Gastroesophageal sphincter (tissue), 4 donors: ENCODE results near the gene LONP2. TPM values are rescaled to one million over a fixed set of nuclear protein-coding genes. Genes with fewer than 3 reads are reported as not detected.
"Not testable (repeated sequence)": the region's sequence is repeated elsewhere in the genome, so short reads cannot be mapped to it uniquely, and the experiment has no call there.

Source experiments
- ATAC-seq: fragments of 150-250 bp; one replicate; pipeline ENCODE4 v1.9.1; 2016; ENCODE audit warnings: mild to moderate bottlenecking, moderate library complexity
- H3K27ac ChIP-seq, 4 donors: fragments of 200-600 bp; sonication (generic) in 3 of 4; 1 replicate in 3 of 4; 2 replicates in 1 of 4; pipeline ENCODE4 v1.5.1; 2016 to 2019
- H3K27me3 ChIP-seq: fragments of 200-600 bp; sonication (generic); one replicate; pipeline ENCODE4 v1.5.1; 2019
- H3K36me3 ChIP-seq, 2 donors: fragments of 200-600 bp; sonication (generic); one replicate each; pipeline ENCODE4 v1.5.1; 2019; ENCODE audit warnings: control low read depth in 1 of 2
- H3K4me1 ChIP-seq, 3 donors: fragments of 200-600 bp; sonication (generic); 1 replicate in 2 of 3; 2 replicates in 1 of 3; pipeline ENCODE4 v1.5.1; 2016 to 2019; ENCODE audit warnings: control low read depth in 2 of 3
- H3K4me3 ChIP-seq, 2 donors: fragments of 200-600 bp; sonication (generic); one replicate each; pipeline ENCODE4 v1.5.1; 2019; ENCODE audit warnings: mild to moderate bottlenecking in 1 of 2, moderate library complexity in 1 of 2
- H3K9me3 ChIP-seq, 3 donors: fragments of 200-600 bp; sonication (generic); one replicate each; pipeline ENCODE4 v1.5.1; 2017 to 2019; ENCODE audit warnings: control low read depth in 2 of 3
- EP300 ChIP-seq: sonication (generic); formaldehyde crosslinking; IDR thresholded peaks from one replicate; pipeline ENCODE4 v1.6.1; 2017; ENCODE audit warnings: antibody characterized with exemption, mild to moderate bottlenecking
- POLR2A ChIP-seq, 2 donors: fragments of 450-650 bp; IDR thresholded peaks; one replicate each; pipeline ENCODE4 v1.6.1; 2017; ENCODE audit warnings: antibody characterized with exemption in 2 of 2, mild to moderate bottlenecking in 2 of 2, moderate library complexity in 1 of 2
- POLR2AphosphoS5 ChIP-seq: sonication (generic); formaldehyde crosslinking; IDR thresholded peaks from one replicate; pipeline ENCODE4 v1.6.1; 2017; ENCODE audit warnings: antibody characterized with exemption
- WGBS, 2 donors: methylation state at CpG; one replicate each; pipeline ENCODE4 v1.1.5; 2018; ENCODE audit warnings: low coverage in 1 of 2; 5-methylcytosine and 5-hydroxymethylcytosine counted together
- total RNA-seq, 4 donors: library from RNA; depleted of rRNA; stranded (reverse); fragments of >200 nt; gene quantifications; one replicate each; pipeline ENCODE4 v1.1.0, GENCODE V29; 2016
- TF ChIP-seq, protein P1 (sequence below), 4 experiments: fragments of 200-600 bp in 2 of 4; fragments of 450-650 bp in 2 of 4; sonication (generic) in 1 of 4; IDR thresholded peaks; one replicate each; pipeline ENCODE4 v1.5.1; 2017 to 2019; ENCODE audit warnings: antibody characterized with exemption in 4 of 4, mild to moderate bottlenecking in 2 of 4, moderate library complexity in 2 of 4

Gene LONP2
- total RNA-seq, 4 donors from 2014 or later = 61.5 to 83.7 (median 72.3) TPM

DNA sequence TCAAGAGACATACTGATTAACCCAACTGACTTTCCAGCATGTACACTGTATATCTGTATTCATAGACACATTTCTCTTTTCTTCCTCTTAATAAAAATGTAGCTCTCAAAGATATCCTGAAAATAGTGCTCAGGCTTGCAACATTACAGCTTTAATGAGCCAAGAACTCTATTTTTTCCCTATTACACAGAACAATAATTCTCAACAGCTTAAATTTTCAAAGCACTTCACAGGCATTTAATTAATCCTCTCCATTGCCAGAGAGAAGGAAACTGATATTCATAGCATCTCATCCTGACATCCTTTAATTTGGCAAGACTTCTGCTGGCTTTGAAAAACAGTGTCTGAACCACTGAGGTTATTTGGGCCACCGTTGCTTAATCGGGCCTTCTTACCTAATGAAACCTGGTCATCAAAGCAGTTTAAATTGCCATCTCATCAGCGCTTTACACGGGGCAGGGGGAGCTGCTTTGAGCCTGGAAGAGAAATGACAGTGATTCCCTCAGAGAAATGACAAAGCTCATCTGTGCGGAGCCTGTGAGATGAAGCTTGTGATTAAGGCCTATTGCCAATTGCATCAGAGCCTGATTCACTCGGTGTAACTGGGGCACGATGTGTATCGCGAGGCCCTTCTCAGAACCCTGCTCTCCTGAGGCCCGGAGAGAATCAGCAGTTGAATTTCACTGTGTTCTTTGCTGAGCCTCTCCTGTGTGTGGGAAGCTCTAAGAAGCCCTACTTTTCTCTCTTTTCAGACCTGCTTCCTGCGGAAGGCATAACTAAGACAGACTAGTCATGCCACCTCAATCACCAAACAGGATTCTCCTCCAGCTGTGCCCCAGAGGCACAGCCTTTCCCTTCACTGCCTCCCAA lies 149.6 kb downstream of the LONP2 start:
- ATAC-seq = peak; percentile 93
- peak overlapping the region in 3 of 4 donors; percentile 64 to 70 (median 67) for H3K27ac ChIP-seq

DNA sequence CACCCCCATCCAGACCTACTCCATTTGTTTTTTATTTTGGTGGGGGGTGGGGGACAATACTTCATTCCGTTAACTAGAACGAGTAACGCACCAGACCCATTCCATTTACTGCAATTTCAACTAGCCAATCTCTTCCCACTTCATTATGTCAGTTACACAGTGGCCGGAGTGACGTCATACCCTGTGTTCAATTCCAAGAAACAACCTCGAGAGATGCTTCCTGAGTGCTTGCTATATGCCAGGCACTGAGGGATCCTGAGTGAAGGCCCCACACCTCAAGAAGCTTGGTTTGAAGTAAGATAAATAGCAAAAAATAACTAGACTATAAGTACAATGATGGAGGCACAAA lies 150.2 kb downstream of the LONP2 start:
- peak overlapping the region in 3 of 4 donors; percentile 64 to 70 (median 67) for H3K27ac ChIP-seq
- H3K36me3 ChIP-seq = no peaks in the 10 kb centered on the region
- no peaks in the 10 kb centered on the region for H3K4me1 ChIP-seq
- H3K4me3 ChIP-seq = no peak overlapping the region
- no peaks in the 10 kb centered on the region for H3K27me3 ChIP-seq
- TF ChIP-seq POLR2A (IDR thresholded peaks at IDR 0.05) = no peak
- TF ChIP-seq EP300 = no peak
- TF ChIP-seq POLR2AphosphoS5 = no peak
- TF ChIP-seq, protein P1, sequence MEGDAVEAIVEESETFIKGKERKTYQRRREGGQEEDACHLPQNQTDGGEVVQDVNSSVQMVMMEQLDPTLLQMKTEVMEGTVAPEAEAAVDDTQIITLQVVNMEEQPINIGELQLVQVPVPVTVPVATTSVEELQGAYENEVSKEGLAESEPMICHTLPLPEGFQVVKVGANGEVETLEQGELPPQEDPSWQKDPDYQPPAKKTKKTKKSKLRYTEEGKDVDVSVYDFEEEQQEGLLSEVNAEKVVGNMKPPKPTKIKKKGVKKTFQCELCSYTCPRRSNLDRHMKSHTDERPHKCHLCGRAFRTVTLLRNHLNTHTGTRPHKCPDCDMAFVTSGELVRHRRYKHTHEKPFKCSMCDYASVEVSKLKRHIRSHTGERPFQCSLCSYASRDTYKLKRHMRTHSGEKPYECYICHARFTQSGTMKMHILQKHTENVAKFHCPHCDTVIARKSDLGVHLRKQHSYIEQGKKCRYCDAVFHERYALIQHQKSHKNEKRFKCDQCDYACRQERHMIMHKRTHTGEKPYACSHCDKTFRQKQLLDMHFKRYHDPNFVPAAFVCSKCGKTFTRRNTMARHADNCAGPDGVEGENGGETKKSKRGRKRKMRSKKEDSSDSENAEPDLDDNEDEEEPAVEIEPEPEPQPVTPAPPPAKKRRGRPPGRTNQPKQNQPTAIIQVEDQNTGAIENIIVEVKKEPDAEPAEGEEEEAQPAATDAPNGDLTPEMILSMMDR (IDR thresholded peaks at IDR 0.05) = no peak
- ATAC-seq = peak; percentile 15
- 83 to 92% methylated on average over 2 to 5 of the region's 6 CpGs for WGBS, 2 donors
- H3K9me3 ChIP-seq = no peaks in the 10 kb centered on the region

More for the DNA sequence above, 149.6 kb downstream of the LONP2 start:
- Histone ChIP-seq H3K4me3 (no peak overlapping the region), H3K27me3 (no peaks in the 10 kb centered on the region), H3K9me3 (no peaks in the 10 kb centered on the region), H3K36me3 (no peaks in the 10 kb centered on the region), H3K4me1 (no peaks in the 10 kb centered on the region)
- TF ChIP-seq POLR2AphosphoS5 = peak; percentile 51
- TF ChIP-seq, protein P1 (IDR thresholded peaks at IDR 0.05) = no peak
- 52 to 53% methylated on average over 3 to 7 of the region's 11 CpGs for WGBS, 2 donors

DNA sequence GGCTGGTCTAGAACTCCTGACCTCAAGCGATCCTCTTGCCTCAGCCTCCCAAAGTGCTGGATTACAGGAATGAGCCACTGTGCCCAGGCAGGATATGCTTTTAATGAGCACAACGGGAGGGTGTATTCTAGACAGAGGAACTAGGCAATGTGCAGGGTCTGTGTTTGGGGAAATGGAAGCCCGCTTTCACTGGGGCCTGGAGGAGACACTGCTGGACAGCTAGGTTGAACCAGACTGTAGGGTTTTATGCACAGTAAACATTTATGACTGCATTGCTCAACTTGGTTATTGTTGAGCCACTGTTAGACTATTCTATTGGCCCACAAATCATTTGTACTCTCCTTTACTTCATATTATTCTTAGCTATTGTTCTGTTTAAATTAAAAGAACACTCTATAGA lies 151.3 kb downstream of the LONP2 start:
- TF ChIP-seq POLR2A (IDR thresholded peaks at IDR 0.05) (no peak), EP300 (no peak), POLR2AphosphoS5 (no peak)
- TF ChIP-seq, protein P1 (IDR thresholded peaks at IDR 0.05) = no peak
- Histone ChIP-seq H3K9me3 (no peaks in the 10 kb centered on the region), H3K4me1 (no peaks in the 10 kb centered on the region), H3K27ac (no peak overlapping the region), H3K36me3 (no peaks in the 10 kb centered on the region), H3K27me3 (no peaks in the 10 kb centered on the region), H3K4me3 (no peak overlapping the region)
- no peak for ATAC-seq
- 80 to 84% methylated on average over 1 to 2 of the region's 3 CpGs for WGBS, 2 donors

DNA sequence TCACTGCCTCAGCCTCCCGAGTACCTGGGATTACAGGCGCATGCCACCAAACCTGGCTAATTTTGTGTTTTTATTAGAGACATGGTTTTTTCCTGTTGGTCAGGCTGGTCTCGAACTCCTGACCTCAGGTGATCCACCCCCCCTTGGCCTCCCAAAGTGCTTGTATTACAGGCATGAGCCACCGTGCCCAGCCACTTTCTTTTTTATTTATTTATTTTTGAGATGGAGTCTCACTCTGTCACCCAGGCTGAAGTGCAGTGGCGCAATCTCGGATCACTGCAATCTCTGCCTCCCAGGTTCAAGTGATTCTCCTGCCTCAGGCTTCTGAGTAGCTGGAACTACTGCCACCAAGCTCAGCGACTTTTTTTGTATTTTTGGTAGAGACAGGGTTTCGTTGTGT lies 158.4 kb downstream of the LONP2 start:
- H3K27me3 ChIP-seq, H3K4me1 ChIP-seq, H3K9me3 ChIP-seq, ATAC-seq, H3K36me3 ChIP-seq, H3K4me3 ChIP-seq, H3K27ac ChIP-seq: not testable (repeated sequence)
- 76 to 86% methylated on average over 4 to 8 of the region's 8 CpGs for WGBS, 2 donors

DNA sequence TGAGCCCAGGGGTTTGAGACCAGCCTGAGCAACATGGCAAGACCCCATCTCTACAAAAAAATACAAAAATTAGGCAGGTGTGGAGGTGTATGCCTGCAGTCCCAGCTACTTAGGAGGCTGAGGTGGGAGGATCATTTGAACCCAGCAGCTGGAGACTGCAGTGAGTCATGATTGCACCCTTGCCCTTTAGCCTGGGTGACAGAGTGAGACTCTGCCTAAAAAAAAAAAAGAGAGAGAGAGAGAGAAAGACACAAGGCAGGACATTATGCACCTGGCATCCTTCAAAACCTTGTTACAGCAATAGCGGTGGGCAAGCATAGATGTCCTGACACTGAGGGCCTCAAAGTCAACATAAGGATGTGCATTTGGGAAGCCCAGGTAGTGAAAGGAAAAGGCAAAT lies 161.1 kb downstream of the LONP2 start:
- no peaks in the 10 kb centered on the region for H3K4me1 ChIP-seq
- no peaks in the 10 kb centered on the region for H3K36me3 ChIP-seq
- H3K27me3 ChIP-seq = no peaks in the 10 kb centered on the region
- no peak overlapping the region for H3K4me3 ChIP-seq
- H3K27ac ChIP-seq = no peak overlapping the region
- ATAC-seq = no peak
- whole genome bisulfite sequencing, 2 donors = 50 to 67% methylated on average over 1 of the region's 1 CpG
- TF ChIP-seq POLR2A (IDR thresholded peaks at IDR 0.05) = no peak
- TF ChIP-seq, protein P1 (IDR thresholded peaks at IDR 0.05) = no peak
- TF ChIP-seq POLR2AphosphoS5 = no peak
- TF ChIP-seq EP300 = no peak
- H3K9me3 ChIP-seq = no peaks in the 10 kb centered on the region
